Measurements from ENCODE around the gene HSP90B1.

Gene HSP90B1

GRCh38 chr12:103952497-103952896, 22.3 kb downstream of the HSP90B1 start:
- Histone ChIP-seq H3K36me3 (replicated peaks in 1 of 2; ENCODE audit: control insufficient read depth in 2 of 2, insufficient read depth in 2 of 2, low read length in 2 of 2) (peaks cover 20 to 78% of the 10 kb centered on the region in 2 donors), H2BK15ac (ENCODE audit: low read length) (no peak overlapping the region), H3K79me1 (ENCODE audit: low read depth, low read length) (no peaks in the 10 kb centered on the region), H4K8ac (ENCODE audit: low read depth, low read length) (no peak overlapping the region), H3K27ac (replicated peaks; ENCODE audit: low read length) (no peak overlapping the region), H3K9me3 (replicated peaks in 1 of 2; ENCODE audit: control insufficient read depth in 2 of 2, insufficient read depth in 1 of 2, low read depth in 1 of 2, low read length in 2 of 2) (no peaks in the 10 kb centered on the region), H2BK12ac (ENCODE audit: low read length) (no peak overlapping the region), H3K4me1 (ENCODE audit: control insufficient read depth in 2 of 2, insufficient read depth in 1 of 2, low read depth in 1 of 2, low read length in 2 of 2) (peaks cover 0 to 5% of the 10 kb centered on the region in 2 donors), H3K9ac (ENCODE audit: low read depth, low read length, poor library complexity) (no peak overlapping the region), H3K27me3 (ENCODE audit: control insufficient read depth in 3 of 3, insufficient read depth in 3 of 3, low read depth in 1 of 3, low read length in 3 of 3) (no peaks in the 10 kb centered on the region), H3K18ac (ENCODE audit: low read length) (no peak overlapping the region), H2AK5ac (ENCODE audit: low read depth, low read length) (no peak overlapping the region), H3K4me3 (ENCODE audit: low read length in 2 of 2) (no peak overlapping the region), H3K4me2 (ENCODE audit: insufficient read depth, low read length, poor library complexity, severe bottlenecking) (no peak overlapping the region), H2AFZ (ENCODE audit: low read length) (no peak overlapping the region), H3K14ac (ENCODE audit: low read length) (no peak overlapping the region), H2BK5ac (ENCODE audit: low read length) (no peak overlapping the region), H3K23ac (ENCODE audit: low read depth, low read length, poor library complexity) (no peak overlapping the region), H2BK120ac (ENCODE audit: low read depth, low read length) (no peak overlapping the region), H4K91ac (ENCODE audit: low read depth, low read length, poor library complexity) (no peak overlapping the region), H3K4ac (ENCODE audit: low read length) (no peak overlapping the region)
- no peak for DNase-seq (ENCODE audit: low spot score)
- WGBS, 2 donors (ENCODE audit: extremely low coverage in 2 of 2, insufficient read length in 2 of 2, insufficient replicate concordance in 1 of 2), result no CpG with 5 or more reads among the region's 1 CpG

- peaks cover 14 to 43% of the 10 kb centered on the region in 2 donors for H3K36me3 ChIP-seq (replicated peaks in 1 of 2; ENCODE audit: control insufficient read depth in 2 of 2, insufficient read depth in 2 of 2, low read length in 2 of 2)
- H3K27me3 ChIP-seq (ENCODE audit: control insufficient read depth in 3 of 3, insufficient read depth in 3 of 3, low read depth in 1 of 3, low read length in 3 of 3), result no peaks in the 10 kb centered on the region
- H3K18ac ChIP-seq (ENCODE audit: low read length), result no peak overlapping the region
- H3K9ac ChIP-seq (ENCODE audit: low read depth, low read length, poor library complexity), result no peak overlapping the region
- no peak overlapping the region for H3K27ac ChIP-seq (replicated peaks; ENCODE audit: low read length)
- H3K79me1 ChIP-seq (ENCODE audit: low read depth, low read length), result no peaks in the 10 kb centered on the region
- H2BK12ac ChIP-seq (ENCODE audit: low read length), result no peak overlapping the region
- DNase-seq (ENCODE audit: low spot score), result no peak
- H3K4ac ChIP-seq (ENCODE audit: low read length), result no peak overlapping the region
- H2BK15ac ChIP-seq (ENCODE audit: low read length), result no peak overlapping the region
- no peaks in the 10 kb centered on the region for H3K9me3 ChIP-seq (replicated peaks in 1 of 2; ENCODE audit: control insufficient read depth in 2 of 2, insufficient read depth in 1 of 2, low read depth in 1 of 2, low read length in 2 of 2)
- H3K14ac ChIP-seq (ENCODE audit: low read length), result no peak overlapping the region
- H2BK120ac ChIP-seq (ENCODE audit: low read depth, low read length), result no peak overlapping the region
- no CpG with 5 or more reads among the region's 7 CpGs for WGBS, 2 donors (ENCODE audit: extremely low coverage in 2 of 2, insufficient read length in 2 of 2, insufficient replicate concordance in 1 of 2)
- H2BK5ac ChIP-seq (ENCODE audit: low read length), result no peak overlapping the region
- H3K4me1 ChIP-seq (ENCODE audit: control insufficient read depth in 2 of 2, insufficient read depth in 1 of 2, low read depth in 1 of 2, low read length in 2 of 2), result peaks cover 0 to 5% of the 10 kb centered on the region in 2 donors
- H4K8ac ChIP-seq (ENCODE audit: low read depth, low read length), result no peak overlapping the region
- H3K23ac ChIP-seq (ENCODE audit: low read depth, low read length, poor library complexity), result no peak overlapping the region
- no peak overlapping the region for H2AK5ac ChIP-seq (ENCODE audit: low read depth, low read length)
- H3K4me3 ChIP-seq (ENCODE audit: low read length in 2 of 2), result peak overlapping the region; percentile 82 to 91
- H2AFZ ChIP-seq (ENCODE audit: low read length), result peak overlapping the region; percentile 93
- H4K91ac ChIP-seq (ENCODE audit: low read depth, low read length, poor library complexity), result no peak overlapping the region
- peak overlapping the region; percentile 95 for H3K4me2 ChIP-seq (ENCODE audit: insufficient read depth, low read length, poor library complexity, severe bottlenecking)
These were observed 25.8 kb downstream of the HSP90B1 start for GRCh38 chr12:103955811-103956508.

- Histone ChIP-seq H3K4ac (ENCODE audit: low read length) (peak overlapping the region; percentile 13), H2BK12ac (ENCODE audit: low read length) (no peak overlapping the region), H2BK120ac (ENCODE audit: low read depth, low read length) (no peak overlapping the region), H3K23ac (ENCODE audit: low read depth, low read length, poor library complexity) (peak overlapping the region; percentile 80), H2AFZ (ENCODE audit: low read length) (peak overlapping the region; percentile 93), H3K9ac (ENCODE audit: low read depth, low read length, poor library complexity) (peak overlapping the region; percentile 97), H3K27ac (replicated peaks; ENCODE audit: low read length) (peak overlapping the region; percentile 98), H4K91ac (ENCODE audit: low read depth, low read length, poor library complexity) (peak overlapping the region; percentile 57), H3K79me1 (ENCODE audit: low read depth, low read length) (no peaks in the 10 kb centered on the region), H3K18ac (ENCODE audit: low read length) (peak overlapping the region; percentile 94), H3K4me1 (ENCODE audit: control insufficient read depth in 2 of 2, insufficient read depth in 1 of 2, low read depth in 1 of 2, low read length in 2 of 2) (peaks cover 0 to 5% of the 10 kb centered on the region in 2 donors), H3K4me3 (ENCODE audit: low read length in 2 of 2) (peak overlapping the region; percentile 82 to 91), H3K36me3 (replicated peaks in 1 of 2; ENCODE audit: control insufficient read depth in 2 of 2, insufficient read depth in 2 of 2, low read length in 2 of 2) (peaks cover 14 to 37% of the 10 kb centered on the region in 2 donors), H3K27me3 (ENCODE audit: control insufficient read depth in 3 of 3, insufficient read depth in 3 of 3, low read depth in 1 of 3, low read length in 3 of 3) (no peaks in the 10 kb centered on the region), H2BK5ac (ENCODE audit: low read length) (peak overlapping the region; percentile 32), H3K9me3 (replicated peaks in 1 of 2; ENCODE audit: control insufficient read depth in 2 of 2, insufficient read depth in 1 of 2, low read depth in 1 of 2, low read length in 2 of 2) (no peaks in the 10 kb centered on the region), H3K4me2 (ENCODE audit: insufficient read depth, low read length, poor library complexity, severe bottlenecking) (peak overlapping the region; percentile 95), H2AK5ac (ENCODE audit: low read depth, low read length) (peak overlapping the region; percentile 73), H4K8ac (ENCODE audit: low read depth, low read length) (peak overlapping the region; percentile 96), H2BK15ac (ENCODE audit: low read length) (peak overlapping the region; percentile 22), H3K14ac (ENCODE audit: low read length) (peak overlapping the region; percentile 97)
- no peak for DNase-seq (ENCODE audit: low spot score)
- no CpG with 5 or more reads among the region's 31 CpGs for WGBS, 2 donors (ENCODE audit: extremely low coverage in 2 of 2, insufficient read length in 2 of 2, insufficient replicate concordance in 1 of 2)
These were observed 26.4 kb downstream of the HSP90B1 start for GRCh38 chr12:103956509-103957027.

- H3K36me3 ChIP-seq (replicated peaks in 1 of 2; ENCODE audit: control insufficient read depth in 2 of 2, insufficient read depth in 2 of 2, low read length in 2 of 2), result peaks cover 8 to 24% of the 10 kb centered on the region in 2 donors
- H2BK5ac ChIP-seq (ENCODE audit: low read length), result no peak overlapping the region
- no peak overlapping the region for H4K91ac ChIP-seq (ENCODE audit: low read depth, low read length, poor library complexity)
- H3K14ac ChIP-seq (ENCODE audit: low read length), result no peak overlapping the region
- H2AFZ ChIP-seq (ENCODE audit: low read length), result no peak overlapping the region
- H3K79me1 ChIP-seq (ENCODE audit: low read depth, low read length), result no peaks in the 10 kb centered on the region
- H3K4me2 ChIP-seq (ENCODE audit: insufficient read depth, low read length, poor library complexity, severe bottlenecking), result no peak overlapping the region
- H4K8ac ChIP-seq (ENCODE audit: low read depth, low read length), result no peak overlapping the region
- peaks cover 0 to 5% of the 10 kb centered on the region in 2 donors for H3K4me1 ChIP-seq (ENCODE audit: control insufficient read depth in 2 of 2, insufficient read depth in 1 of 2, low read depth in 1 of 2, low read length in 2 of 2)
- no peak overlapping the region for H2BK120ac ChIP-seq (ENCODE audit: low read depth, low read length)
- no peak overlapping the region for H3K4ac ChIP-seq (ENCODE audit: low read length)
- no peak overlapping the region for H3K23ac ChIP-seq (ENCODE audit: low read depth, low read length, poor library complexity)
- H3K27ac ChIP-seq (replicated peaks; ENCODE audit: low read length), result peak overlapping the region; percentile 98
- H2BK15ac ChIP-seq (ENCODE audit: low read length), result no peak overlapping the region
- peak overlapping the region in 1 of 2 donors; percentile 91 for H3K4me3 ChIP-seq (ENCODE audit: low read length in 2 of 2)
- H3K9me3 ChIP-seq (replicated peaks in 1 of 2; ENCODE audit: control insufficient read depth in 2 of 2, insufficient read depth in 1 of 2, low read depth in 1 of 2, low read length in 2 of 2), result no peaks in the 10 kb centered on the region
- no peak overlapping the region for H2BK12ac ChIP-seq (ENCODE audit: low read length)
- no CpG with 5 or more reads among the region's 7 CpGs for WGBS, 2 donors (ENCODE audit: extremely low coverage in 2 of 2, insufficient read length in 2 of 2, insufficient replicate concordance in 1 of 2)
- H2AK5ac ChIP-seq (ENCODE audit: low read depth, low read length), result no peak overlapping the region
- no peak overlapping the region for H3K9ac ChIP-seq (ENCODE audit: low read depth, low read length, poor library complexity)
- H3K18ac ChIP-seq (ENCODE audit: low read length), result no peak overlapping the region
- DNase-seq (ENCODE audit: low spot score), result no peak
- H3K27me3 ChIP-seq (ENCODE audit: control insufficient read depth in 3 of 3, insufficient read depth in 3 of 3, low read depth in 1 of 3, low read length in 3 of 3), result no peaks in the 10 kb centered on the region
These were observed 27.7 kb downstream of the HSP90B1 start for GRCh38 chr12:103957865-103958388.

Data from neuronal stem cell (in vitro differentiated cells).